GM13976 (cell line): ENCODE results near the gene MVD.

Experiments used
- DNase-seq: peaks from one replicate; pipeline ENCODE4 v3.0.0; 2012; ENCODE audit warnings: low spot score
- CTCF ChIP-seq: IDR thresholded peaks from 2 replicates; pipeline ENCODE4 v1.5.1; 2012; ENCODE audit warnings: borderline replicate concordance, mild to moderate bottlenecking; ENCODE audit not compliant: insufficient read depth; ENCODE audit errors: extremely low read depth, missing control alignments, control extremely low read depth
- in situ Hi-C: fragments of 300-500 bp; cut with MboI; formaldehyde crosslinking; loops from one replicate; pipeline ENCODE4 v1.12.0; 2022; ENCODE audit warnings: low sequenced_read_pairs, mixed read lengths, inconsistent platforms; ENCODE audit not compliant: unreplicated experiment

The MVD gene

GRCh38 chr16:88681084-88681680, 18.3 kb upstream of the MVD start:
- DNase-seq = peak; percentile 77
- in situ Hi-C loops = no loop called here
- TF ChIP-seq CTCF = peak; percentile 60

- no peak for TF ChIP-seq CTCF
- DNase-seq = no peak
- in situ Hi-C loops = no loop called here
These were observed 17.7 kb upstream of the MVD start for GRCh38 chr16:88680554-88681083.

- TF ChIP-seq CTCF = no peak
- no peak for DNase-seq
- in situ Hi-C loops = no loop called here
These were observed 15.5 kb upstream of the MVD start for GRCh38 chr16:88678224-88678979.

- in situ Hi-C loops = no loop called here
- no peak for DNase-seq
- no peak for TF ChIP-seq CTCF
These were observed 14.8 kb upstream of the MVD start for GRCh38 chr16:88677721-88678120.

GRCh38 chr16:88676502-88677242, 13.8 kb upstream of the MVD start:
- TF ChIP-seq CTCF = no peak
- in situ Hi-C loops = no loop called here
- no peak for DNase-seq

GRCh38 chr16:88673716-88674379, 11.0 kb upstream of the MVD start:
- no peak for TF ChIP-seq CTCF
- in situ Hi-C loops = no loop called here
- peak; percentile 84 for DNase-seq
